ENCODE results near the gene SHC2. TPM values are rescaled to one million over a fixed set of nuclear protein-coding genes. Genes with fewer than 3 reads are reported as not detected.
A peak's percentile ranks its signal among the peaks of the same experiment; 100 is the strongest.

Gene SHC2
- total and polyA plus RNA-seq, 4 donors, result 11.2 to 23.1 (median 14.5) TPM

DNA sequence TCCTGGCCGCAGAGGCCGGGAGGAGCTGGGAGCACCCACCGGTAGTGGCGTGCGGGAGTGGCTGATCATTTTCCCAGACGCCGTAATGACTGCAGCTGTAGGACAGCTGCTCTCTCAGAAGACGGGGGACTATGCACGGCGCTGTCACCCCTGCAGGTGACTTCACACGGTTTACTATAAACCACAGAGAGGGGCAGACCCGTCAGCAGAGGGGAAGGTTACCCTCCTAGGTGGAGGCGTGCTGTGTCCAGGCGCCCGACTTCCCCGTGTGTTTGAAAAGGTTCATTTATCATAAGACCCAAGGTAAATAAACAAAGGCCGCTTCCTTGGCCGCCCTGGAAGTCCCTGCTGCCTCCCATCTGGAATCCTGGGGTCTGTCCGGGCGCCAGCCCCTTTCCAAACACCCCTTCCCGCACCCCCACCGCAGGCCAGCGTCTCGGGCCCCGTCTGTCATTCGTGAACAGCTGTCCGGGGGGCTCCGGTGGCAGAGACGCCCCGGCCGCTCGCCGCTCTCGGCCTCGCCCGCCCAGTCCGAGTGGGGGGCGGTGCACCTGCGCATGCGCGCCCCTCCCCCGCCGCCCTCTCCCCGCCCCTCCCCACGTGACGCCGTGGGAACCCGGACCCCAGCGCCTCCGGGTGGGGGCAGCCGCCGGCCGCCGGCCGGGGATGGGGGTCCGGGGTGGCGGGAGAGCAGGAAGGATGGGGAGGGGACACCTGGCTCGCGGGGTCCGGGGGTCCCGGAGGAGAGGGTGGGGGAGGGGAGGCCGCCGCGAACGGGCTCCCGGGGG, 915 bp downstream of the SHC2 start:
- Histone ChIP-seq H3K4me1 (ENCODE audit: control insufficient read depth in 5 of 5, insufficient read depth in 5 of 5, low read length in 5 of 5) (peaks cover 0 to 7% (median 0%) of the 10 kb centered on the region in 5 donors), H3K4me3 (peak overlapping the region; percentile 60), H3K27ac (ENCODE audit: low read depth in 1 of 2, low read length in 1 of 2) (peak overlapping the region; percentile 38 to 75), H3K36me3 (ENCODE audit: control insufficient read depth in 4 of 4, insufficient read depth in 4 of 4, low read length in 4 of 4) (no peaks in the 10 kb centered on the region), H3K27me3 (ENCODE audit: control insufficient read depth in 3 of 3, insufficient read depth in 3 of 3, low read length in 2 of 3) (peaks cover 0 to 12% (median 8%) of the 10 kb centered on the region in 3 donors), H3K9ac (ENCODE audit: insufficient read depth in 1 of 2, low read length in 2 of 2) (no peak overlapping the region), H3K9me3 (ENCODE audit: control insufficient read depth in 4 of 4, insufficient read depth in 3 of 4, low read length in 3 of 4) (peaks cover 0 to 2% (median 0%) of the 10 kb centered on the region in 4 donors)
- peak; percentile 61 for ATAC-seq (ENCODE audit: insufficient read depth, low FRiP score)
- TF ChIP-seq CTCF (IDR thresholded peaks at IDR 0.05; ENCODE audit: control extremely low read depth, extremely low read depth), result no peak
- peak; percentile 50 to 77 (median 57) for DNase-seq
- WGBS, 2 donors, result 3 to 6% methylated on average over 44 to 66 of the region's 66 CpGs

DNA sequence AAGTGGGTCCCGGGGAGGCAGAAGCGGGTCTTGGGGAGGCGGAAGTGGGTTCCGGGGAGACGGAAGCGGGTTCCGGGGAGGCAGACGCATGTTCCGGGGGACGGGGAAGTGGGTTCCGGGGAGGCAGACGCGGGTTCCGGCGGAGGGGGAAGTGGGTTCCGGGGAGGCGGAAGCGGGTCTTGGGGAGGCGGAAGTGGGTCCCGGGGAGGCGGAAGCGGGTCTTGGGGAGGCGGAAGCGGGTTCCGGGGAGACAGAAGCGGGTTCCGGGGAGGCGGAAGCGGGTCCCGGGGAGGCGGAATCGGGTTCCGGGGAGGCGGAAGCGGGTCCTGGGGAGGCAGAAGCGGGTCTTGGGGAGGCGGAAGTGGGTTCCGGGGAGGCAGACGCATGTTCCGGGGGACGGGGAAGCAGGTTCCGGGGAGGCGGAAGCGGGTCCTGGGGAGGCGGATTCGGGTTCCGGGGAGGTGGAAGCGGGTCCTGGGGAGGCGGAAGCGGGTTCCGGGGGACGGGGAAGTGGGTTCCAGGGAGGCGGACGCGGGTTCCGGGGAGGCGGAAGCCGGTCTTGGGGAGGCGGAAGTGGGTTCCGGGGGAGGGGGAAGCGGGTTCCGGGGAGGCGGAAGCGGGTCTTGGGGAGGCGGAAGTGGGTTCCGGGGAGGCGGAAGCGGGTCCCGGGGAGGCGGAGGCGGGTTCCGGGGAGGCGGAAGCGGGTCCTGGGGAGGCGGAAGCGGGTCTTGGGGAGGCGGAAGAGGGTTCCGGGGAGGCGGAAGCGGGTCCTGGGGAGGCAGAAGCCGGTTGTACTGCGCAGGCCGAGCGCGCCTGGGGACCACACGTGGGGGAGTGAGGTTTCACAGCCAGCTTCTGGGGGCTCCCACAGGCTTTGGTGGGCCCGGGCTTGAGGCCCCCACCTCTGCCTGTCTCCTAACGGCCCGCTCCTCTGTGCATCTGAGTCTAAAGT, 2.5 kb downstream of the SHC2 start:
- Histone ChIP-seq H3K36me3 (ENCODE audit: control insufficient read depth in 4 of 4, insufficient read depth in 4 of 4, low read length in 4 of 4) (no peaks in the 10 kb centered on the region), H3K27me3 (ENCODE audit: control insufficient read depth in 3 of 3, insufficient read depth in 3 of 3, low read length in 2 of 3) (peaks cover 0 to 12% (median 8%) of the 10 kb centered on the region in 3 donors), H3K9ac (ENCODE audit: insufficient read depth in 1 of 2, low read length in 2 of 2) (no peak overlapping the region), H3K9me3 (ENCODE audit: control insufficient read depth in 4 of 4, insufficient read depth in 3 of 4, low read length in 3 of 4) (no peaks in the 10 kb centered on the region), H3K4me1 (ENCODE audit: control insufficient read depth in 5 of 5, insufficient read depth in 5 of 5, low read length in 5 of 5) (peaks cover 0 to 7% (median 0%) of the 10 kb centered on the region in 5 donors), H3K4me3 (no peak overlapping the region), H3K27ac (ENCODE audit: low read depth in 1 of 2, low read length in 1 of 2) (no peak overlapping the region)
- no peak for TF ChIP-seq CTCF (IDR thresholded peaks at IDR 0.05; ENCODE audit: control extremely low read depth, extremely low read depth)
- DNase-seq (no peak), ATAC-seq (ENCODE audit: insufficient read depth, low FRiP score) (no peak)
- WGBS, 2 donors, result 93 to 97% methylated on average over 89 of the region's 89 CpGs

DNA sequence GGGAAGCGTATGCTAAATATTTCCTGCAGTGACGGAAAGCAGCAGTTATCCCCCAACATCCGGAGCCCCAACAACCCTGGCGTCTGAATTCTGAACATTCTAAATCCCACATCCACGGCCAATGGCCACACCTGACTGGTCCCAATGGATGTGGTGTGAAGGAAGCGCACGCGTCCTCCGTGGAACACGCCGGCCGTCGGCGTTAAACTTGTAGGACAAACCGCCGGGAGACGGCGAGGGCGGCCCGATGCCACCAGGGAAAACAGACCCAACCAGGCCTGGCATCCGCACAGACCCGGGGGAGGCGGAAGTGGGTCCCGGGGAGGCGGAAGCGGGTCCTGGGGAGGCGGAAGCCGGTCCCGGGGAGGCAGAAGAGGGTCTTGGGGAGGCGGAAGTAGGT, 3.2 kb downstream of the SHC2 start:
- no peaks in the 10 kb centered on the region for H3K36me3 ChIP-seq (ENCODE audit: control insufficient read depth in 4 of 4, insufficient read depth in 4 of 4, low read length in 4 of 4)
- no peak overlapping the region for H3K9ac ChIP-seq (ENCODE audit: insufficient read depth in 1 of 2, low read length in 2 of 2)
- ATAC-seq (ENCODE audit: insufficient read depth, low FRiP score) (no peak), DNase-seq (no peak)
- WGBS, 2 donors, result 93 to 97% methylated on average over 30 of the region's 30 CpGs
- peaks cover 0 to 7% (median 0%) of the 10 kb centered on the region in 5 donors for H3K4me1 ChIP-seq (ENCODE audit: control insufficient read depth in 5 of 5, insufficient read depth in 5 of 5, low read length in 5 of 5)
- no peaks in the 10 kb centered on the region for H3K9me3 ChIP-seq (ENCODE audit: control insufficient read depth in 4 of 4, insufficient read depth in 3 of 4, low read length in 3 of 4)
- peaks cover 0 to 11% (median 7%) of the 10 kb centered on the region in 3 donors for H3K27me3 ChIP-seq (ENCODE audit: control insufficient read depth in 3 of 3, insufficient read depth in 3 of 3, low read length in 2 of 3)
- no peak for TF ChIP-seq CTCF (IDR thresholded peaks at IDR 0.05; ENCODE audit: control extremely low read depth, extremely low read depth)
- no peak overlapping the region for H3K27ac ChIP-seq (ENCODE audit: low read depth in 1 of 2, low read length in 1 of 2)
- H3K4me3 ChIP-seq, result no peak overlapping the region

Data from lung (tissue), 12 donors.